Fibroblast of mammary gland (primary cell): Measurements from ENCODE around the gene TPSD1.

Experiments used
- DNase-seq: peaks from one replicate; pipeline ENCODE4 v3.0.0-alpha.2; 2010; ENCODE audit warnings: low read depth
- H3K4me3 ChIP-seq: 2 replicates; pipeline ENCODE4 v1.5.1; 2011; ENCODE audit warnings: low read depth, mild to moderate bottlenecking, low read length, moderate library complexity; ENCODE audit not compliant: control insufficient read depth
- CTCF ChIP-seq: conservative IDR thresholded peaks from 2 replicates; pipeline ENCODE4 v1.5.1; 2011; ENCODE audit warnings: low read depth, low read length, inconsistent platforms; ENCODE audit not compliant: control insufficient read depth, insufficient read depth

Gene TPSD1

DNA sequence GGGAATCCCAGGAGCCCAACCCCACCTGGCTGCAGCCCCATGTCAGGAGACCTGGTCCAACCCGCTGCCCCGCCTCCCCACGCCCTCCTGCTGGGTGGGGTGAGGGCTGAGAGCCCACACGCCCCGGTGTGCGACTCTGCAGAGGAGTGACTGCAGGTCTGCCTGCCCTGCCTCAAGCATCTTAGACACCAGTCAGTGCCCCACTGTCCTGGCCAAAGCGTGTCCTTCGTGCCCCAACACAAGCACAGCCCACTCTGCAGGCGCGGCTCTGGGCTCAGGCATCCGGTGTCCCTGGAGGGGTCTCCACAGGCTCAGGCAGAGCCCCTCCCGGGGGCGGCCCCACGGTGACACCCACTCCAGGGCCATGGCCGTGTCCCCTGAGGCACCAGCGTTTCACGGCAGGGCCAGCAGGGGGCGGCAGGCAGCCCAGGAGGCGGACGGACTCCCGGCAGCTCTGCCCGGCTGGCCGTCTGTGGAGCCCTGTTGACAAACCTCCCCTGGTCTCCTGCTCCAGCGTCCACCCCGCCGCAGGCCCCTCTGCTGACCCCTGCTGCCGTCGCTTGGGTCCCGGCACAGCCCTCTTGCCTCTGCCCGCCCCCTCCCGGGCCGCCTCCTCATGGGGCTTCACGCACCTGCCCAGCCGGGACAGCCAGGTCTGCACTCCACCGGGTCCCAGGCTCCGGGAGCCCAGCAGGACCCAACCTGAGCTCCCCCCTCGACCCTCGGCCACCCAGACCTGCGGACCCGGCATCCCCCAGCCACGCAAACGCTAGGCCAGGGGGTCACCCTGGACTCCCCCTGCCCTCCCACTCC lies 45.0 kb downstream of the TPSD1 start:
- peak; percentile 65 for TF ChIP-seq CTCF
- DNase-seq, result peak; percentile 30
- H3K4me3 ChIP-seq, result no peak overlapping the region

DNA sequence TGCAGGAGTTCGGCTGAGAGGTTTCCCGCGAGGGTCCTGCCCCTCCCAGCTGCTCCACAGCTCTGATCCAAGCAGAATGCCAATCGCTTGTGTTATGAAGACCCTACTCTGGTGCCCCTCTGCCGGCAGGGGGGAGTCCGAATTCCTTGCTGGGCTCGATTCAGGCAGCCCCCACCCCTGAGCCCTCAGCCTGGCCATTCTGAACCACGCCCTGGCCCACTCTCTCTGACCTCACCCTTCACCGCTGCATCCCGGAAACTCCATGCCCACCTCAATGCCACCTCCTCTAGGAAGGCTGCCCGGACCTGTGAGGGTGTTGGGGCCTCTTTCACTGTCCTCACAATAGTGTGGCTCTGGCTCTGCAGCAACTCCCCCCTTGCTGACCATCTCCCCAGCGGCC lies 45.7 kb downstream of the TPSD1 start:
- TF ChIP-seq CTCF, result no peak
- no peak overlapping the region for H3K4me3 ChIP-seq
- no peak for DNase-seq

- H3K4me3 ChIP-seq, result no peak overlapping the region
- TF ChIP-seq CTCF, result no peak
- DNase-seq, result no peak
Measured at GRCh38 chr16:1305823-1306222, 50.0 kb downstream of the TPSD1 start.

GRCh38 chr16:1306334-1306733 lies 50.5 kb downstream of the TPSD1 start:
- no peak for DNase-seq
- H3K4me3 ChIP-seq, result no peak overlapping the region
- no peak for TF ChIP-seq CTCF

- no peak for TF ChIP-seq CTCF
- H3K4me3 ChIP-seq, result peak overlapping the region; percentile 38
- peak; percentile 60 for DNase-seq
Measured at GRCh38 chr16:1308036-1308976, 52.4 kb downstream of the TPSD1 start.
